ENCODE data around the gene RIPK4. TPM values are rescaled to one million over a fixed set of nuclear protein-coding genes. Genes with fewer than 3 reads are reported as not detected.
A peak's percentile ranks its signal among the peaks of the same experiment; 100 is the strongest.

RIPK4 gene
- total and polyA plus RNA-seq, 5 experiments from 2014 or later, result 0.26 to 1.1 (median 1.0) TPM; not detected in 2

- Mint-ChIP-seq H3K4me3 (no peak overlapping the region), H3K36me3 (peaks cover 0 to 5% (median 0%) of the 10 kb centered on the region in 3 donors), H3K4me1 (peaks cover 0 to 5% (median 3%) of the 10 kb centered on the region in 4 donors)
These were observed 11.5 kb downstream of the RIPK4 start for GRCh38 chr21:41755258-41755933.

GRCh38 chr21:41754479-41754891 lies 12.4 kb downstream of the RIPK4 start:
- H3K27me3 Mint-ChIP-seq, result peaks cover 0 to 3% (median 2%) of the 10 kb centered on the region in 5 donors
- peaks cover 0 to 3% (median 0%) of the 10 kb centered on the region in 4 donors for H3K4me1 Mint-ChIP-seq
- no peaks in the 10 kb centered on the region for H3K9me3 Mint-ChIP-seq
- POLR2A ChIA-PET, result no interaction called here
- no peak overlapping the region for H3K4me3 Mint-ChIP-seq
- H3K27ac Mint-ChIP-seq, result no peak overlapping the region
- DNase-seq (no peak), ATAC-seq (no peak)
- peaks cover 0 to 5% (median 0%) of the 10 kb centered on the region in 3 donors for H3K36me3 Mint-ChIP-seq

More at GRCh38 chr21:41755258-41755933, 11.5 kb downstream of the RIPK4 start:
- POLR2A ChIA-PET, result no interaction called here
- Mint-ChIP-seq H3K9me3 (no peaks in the 10 kb centered on the region), H3K27me3 (peaks cover 5 to 12% (median 9%) of the 10 kb centered on the region in 5 donors), H3K27ac (no peak overlapping the region)
- DNase-seq, result no peak
- ATAC-seq, result no peak

DNA sequence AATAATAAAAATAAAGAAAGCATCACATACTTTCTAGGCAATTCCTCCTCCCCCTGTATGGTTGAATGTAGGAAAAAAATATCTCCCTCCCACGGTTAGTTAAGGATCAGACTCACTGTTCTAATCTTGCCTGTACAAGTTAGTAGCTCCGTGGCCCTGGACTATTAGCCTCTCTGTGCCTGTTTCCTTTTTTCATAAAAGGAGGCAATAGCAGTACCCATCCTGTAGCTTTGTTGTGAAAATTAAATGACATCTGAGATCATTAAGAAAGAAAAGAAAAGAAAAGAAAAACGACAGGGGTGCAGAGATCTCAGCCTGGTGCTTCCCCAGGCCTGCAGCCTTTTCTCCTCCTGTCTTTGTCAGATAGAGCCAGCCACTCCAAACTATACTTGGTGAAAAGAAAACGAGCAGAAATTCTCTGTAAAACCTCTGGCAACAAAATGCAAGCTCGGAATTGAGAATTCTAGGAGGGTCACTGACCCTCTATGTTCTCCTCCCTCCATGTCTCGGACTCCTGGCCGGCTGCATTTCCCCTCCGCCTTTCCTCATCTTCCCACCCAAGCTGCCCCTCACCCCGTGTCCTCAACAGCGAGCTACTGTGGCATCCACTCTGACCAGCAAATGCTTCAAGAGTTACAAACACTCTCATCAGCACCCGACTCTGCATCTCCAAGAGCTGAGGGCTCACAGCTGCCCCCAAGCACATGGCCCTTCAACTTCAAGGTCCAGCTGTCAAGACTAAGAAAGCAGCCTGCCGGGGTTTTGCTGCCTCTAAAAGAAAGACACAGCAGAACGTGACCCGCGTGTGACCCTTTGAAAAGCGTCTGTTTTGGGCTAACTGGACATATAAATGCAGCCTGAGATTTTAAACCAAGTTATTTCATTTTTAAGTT lies 13.6 kb downstream of the RIPK4 start:
- no peaks in the 10 kb centered on the region for H3K9me3 Mint-ChIP-seq
- peaks cover 0 to 8% (median 0%) of the 10 kb centered on the region in 3 donors for H3K36me3 Mint-ChIP-seq
- no peak for DNase-seq
- H3K27me3 Mint-ChIP-seq, result no peaks in the 10 kb centered on the region
- H3K4me1 Mint-ChIP-seq, result peaks cover 0 to 3% (median 0%) of the 10 kb centered on the region in 4 donors
- ATAC-seq, result no peak
- peak overlapping the region in 3 of 10 donors; percentile 20 to 59 (median 31) for H3K27ac Mint-ChIP-seq
- H3K4me3 Mint-ChIP-seq, result no peak overlapping the region
- POLR2A ChIA-PET, result interaction anchor here (0.6 kb wide), 1 partner anchor 23 kb away, joined by 4 read pairs; no protein-coding TSS in a partner anchor

GRCh38 chr21:41752231-41752681 lies 14.6 kb downstream of the RIPK4 start:
- no peak for ATAC-seq

DNA sequence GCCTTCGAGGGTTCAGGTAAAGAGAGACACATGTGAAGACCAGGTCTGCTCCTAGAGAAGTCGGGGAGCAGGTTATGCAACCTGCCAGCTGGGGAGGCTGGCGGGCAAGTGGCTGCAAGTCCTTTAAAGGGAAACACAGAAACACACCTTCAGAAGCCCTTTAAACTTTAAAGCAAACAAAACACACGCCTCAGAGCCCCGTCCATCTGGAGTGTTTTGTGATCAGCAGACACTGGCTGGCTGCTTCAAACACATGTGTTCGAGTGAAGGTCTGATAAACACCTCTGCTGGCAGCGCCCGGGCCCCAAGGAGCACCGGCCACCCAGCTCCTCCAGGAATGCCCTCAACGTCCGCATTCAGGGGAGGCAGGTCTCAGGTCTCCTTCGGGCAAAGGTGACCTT lies 15.2 kb downstream of the RIPK4 start:
- DNase-seq (no peak), ATAC-seq (no peak)
- Mint-ChIP-seq H3K36me3 (peaks cover 0 to 8% (median 0%) of the 10 kb centered on the region in 3 donors), H3K4me3 (no peak overlapping the region), H3K4me1 (peaks cover 0 to 2% (median 0%) of the 10 kb centered on the region in 4 donors), H3K27me3 (no peaks in the 10 kb centered on the region), H3K9me3 (no peaks in the 10 kb centered on the region), H3K27ac (no peak overlapping the region)
- POLR2A ChIA-PET, result no interaction called here

More at GRCh38 chr21:41752231-41752681, 14.6 kb downstream of the RIPK4 start:
- Mint-ChIP-seq H3K4me1 (peaks cover 0 to 3% (median 0%) of the 10 kb centered on the region in 4 donors), H3K36me3 (peaks cover 0 to 8% (median 0%) of the 10 kb centered on the region in 3 donors), H3K4me3 (no peak overlapping the region), H3K27ac (no peak overlapping the region), H3K9me3 (no peaks in the 10 kb centered on the region), H3K27me3 (no peaks in the 10 kb centered on the region)
- no peak for DNase-seq
- POLR2A ChIA-PET, result no interaction called here

DNA sequence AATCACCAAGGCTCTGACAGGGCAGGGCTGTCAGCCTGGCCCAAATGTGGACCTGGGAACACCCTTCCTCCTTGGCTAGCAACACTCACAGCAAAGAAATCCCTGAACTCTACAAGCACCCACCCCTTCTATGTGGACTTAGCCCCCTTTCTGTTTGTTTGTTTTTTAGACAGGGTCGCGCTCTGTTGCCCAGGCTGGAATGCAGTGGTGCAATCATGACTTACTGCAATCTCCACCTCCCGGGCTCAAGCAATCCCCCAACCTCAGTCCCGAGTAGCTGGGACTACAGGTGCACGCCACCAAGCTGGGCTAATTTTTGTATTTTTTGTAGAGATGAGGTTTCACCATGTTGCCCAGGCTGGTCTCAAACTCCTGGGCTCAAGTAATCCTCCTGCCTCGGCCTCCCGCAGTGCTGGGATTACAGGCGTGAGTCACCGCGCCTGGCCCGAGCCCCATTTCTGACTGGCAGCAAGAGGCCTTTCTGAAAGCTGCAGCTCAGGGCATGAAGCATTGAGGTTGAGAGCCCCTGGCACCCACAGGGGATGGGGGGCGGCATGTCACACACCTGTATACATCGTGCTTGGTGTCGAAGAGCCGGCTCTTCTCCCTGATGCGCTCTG lies 16.2 kb downstream of the RIPK4 start:
- H3K27ac Mint-ChIP-seq, result no peak overlapping the region
- H3K36me3 Mint-ChIP-seq, result peaks cover 0 to 5% (median 0%) of the 10 kb centered on the region in 3 donors
- DNase-seq (no peak), ATAC-seq (no peak)
- peaks cover 0 to 2% (median 0%) of the 10 kb centered on the region in 4 donors for H3K4me1 Mint-ChIP-seq
- H3K9me3 Mint-ChIP-seq, result no peaks in the 10 kb centered on the region
- POLR2A ChIA-PET, result no interaction called here
- H3K27me3 Mint-ChIP-seq, result no peaks in the 10 kb centered on the region
- H3K4me3 Mint-ChIP-seq, result no peak overlapping the region

GRCh38 chr21:41750051-41750450 lies 16.8 kb downstream of the RIPK4 start:
- H3K4me1 Mint-ChIP-seq, result peaks cover 0 to 2% (median 0%) of the 10 kb centered on the region in 4 donors
- no peak for DNase-seq
- ATAC-seq, result no peak
- H3K27ac Mint-ChIP-seq, result no peak overlapping the region
- no peaks in the 10 kb centered on the region for H3K9me3 Mint-ChIP-seq
- no peak overlapping the region for H3K4me3 Mint-ChIP-seq
- POLR2A ChIA-PET, result no interaction called here
- H3K36me3 Mint-ChIP-seq, result peaks cover 0 to 8% (median 0%) of the 10 kb centered on the region in 3 donors
- H3K27me3 Mint-ChIP-seq, result no peaks in the 10 kb centered on the region

- POLR2A ChIA-PET, result no interaction called here
- no peaks in the 10 kb centered on the region for H3K27me3 Mint-ChIP-seq
- DNase-seq, result no peak
- no peak overlapping the region for H3K4me3 Mint-ChIP-seq
- H3K9me3 Mint-ChIP-seq, result no peaks in the 10 kb centered on the region
- peaks cover 0 to 11% (median 0%) of the 10 kb centered on the region in 3 donors for H3K36me3 Mint-ChIP-seq
- peaks cover 0 to 2% (median 0%) of the 10 kb centered on the region in 4 donors for H3K4me1 Mint-ChIP-seq
- H3K27ac Mint-ChIP-seq, result no peak overlapping the region
- ATAC-seq, result no peak
These were observed 17.6 kb downstream of the RIPK4 start for GRCh38 chr21:41749286-41749685.

- no peak overlapping the region for H3K27ac Mint-ChIP-seq
- no peaks in the 10 kb centered on the region for H3K9me3 Mint-ChIP-seq
- peaks cover 0 to 2% (median 0%) of the 10 kb centered on the region in 4 donors for H3K4me1 Mint-ChIP-seq
- no peaks in the 10 kb centered on the region for H3K27me3 Mint-ChIP-seq
- DNase-seq (no peak), ATAC-seq (no peak)
- POLR2A ChIA-PET, result no interaction called here
- H3K4me3 Mint-ChIP-seq, result no peak overlapping the region
- H3K36me3 Mint-ChIP-seq, result peaks cover 0 to 11% (median 0%) of the 10 kb centered on the region in 3 donors
These were observed 18.7 kb downstream of the RIPK4 start for GRCh38 chr21:41747943-41748738.

- no peak overlapping the region for H3K4me3 Mint-ChIP-seq
- H3K4me1 Mint-ChIP-seq, result no peaks in the 10 kb centered on the region
- POLR2A ChIA-PET, result no interaction called here
- H3K27me3 Mint-ChIP-seq, result no peaks in the 10 kb centered on the region
- DNase-seq (no peak), ATAC-seq (no peak)
- peaks cover 0 to 19% (median 3%) of the 10 kb centered on the region in 3 donors for H3K36me3 Mint-ChIP-seq
- H3K9me3 Mint-ChIP-seq, result no peaks in the 10 kb centered on the region
- no peak overlapping the region for H3K27ac Mint-ChIP-seq
These were observed 20.2 kb downstream of the RIPK4 start for GRCh38 chr21:41746744-41747006.

- no peak for ATAC-seq
- H3K27me3 Mint-ChIP-seq, result no peaks in the 10 kb centered on the region
- POLR2A ChIA-PET, result no interaction called here
- H3K4me1 Mint-ChIP-seq, result no peaks in the 10 kb centered on the region
- no peak overlapping the region for H3K4me3 Mint-ChIP-seq
- H3K9me3 Mint-ChIP-seq, result no peaks in the 10 kb centered on the region
- no peak overlapping the region for H3K27ac Mint-ChIP-seq
- H3K36me3 Mint-ChIP-seq, result peaks cover 0 to 21% (median 5%) of the 10 kb centered on the region in 3 donors
- DNase-seq, result no peak
These were observed 20.7 kb downstream of the RIPK4 start for GRCh38 chr21:41745971-41746743.
